GM12801 (cell line): ENCODE measurements around the gene ABCG8.

Experiments
- CTCF ChIP-seq: IDR thresholded peaks from one replicate; pipeline ENCODE4 v1.5.1; 2011; ENCODE audit warnings: control low read depth; ENCODE audit not compliant: insufficient read length; ENCODE audit errors: extremely low read depth

The ABCG8 gene

GRCh38 chr2:43887176-43887575 is 48.4 kb downstream of the ABCG8 start:
- TF ChIP-seq CTCF: no peak

- TF ChIP-seq CTCF: no peak
These were observed 50.6 kb downstream of the ABCG8 start for GRCh38 chr2:43889416-43889815.

GRCh38 chr2:43890855-43891254 is 52.1 kb downstream of the ABCG8 start:
- TF ChIP-seq CTCF: no peak

- TF ChIP-seq CTCF: no peak
These were observed 56.0 kb downstream of the ABCG8 start for GRCh38 chr2:43894743-43895142.

GRCh38 chr2:43896906-43897305 is 58.1 kb downstream of the ABCG8 start:
- no peak for TF ChIP-seq CTCF

GRCh38 chr2:43897492-43897891 is 58.7 kb downstream of the ABCG8 start:
- TF ChIP-seq CTCF: no peak

- TF ChIP-seq CTCF: no peak
These were observed 59.5 kb downstream of the ABCG8 start for GRCh38 chr2:43898134-43898837.
